ENCODE measurements around the gene MIXL1.
"Not testable (repeated sequence)": the region's sequence is repeated elsewhere in the genome, so short reads cannot be mapped to it uniquely, and the experiment has no call there.

Gene MIXL1

GRCh38 chr1:226223157-226223785 is at the start of gene MIXL1:
Gene MIXL1 (plus strand): TSS chr1:226223664. CDS start chr1:226223682, 18 bp downstream.
- DNase-seq (ENCODE audit: low spot score), result peak; percentile 36

GRCh38 chr1:226176870-226177269 is 46.6 kb upstream of the MIXL1 start:
- no peak for DNase-seq (ENCODE audit: low spot score)

GRCh38 chr1:226181996-226182714 is 41.3 kb upstream of the MIXL1 start:
- peak; percentile 26 for DNase-seq (ENCODE audit: low spot score)

GRCh38 chr1:226185141-226186036 is 38.1 kb upstream of the MIXL1 start:
- peak; percentile 34 for DNase-seq (ENCODE audit: low spot score)

- peak; percentile 92 for DNase-seq (ENCODE audit: low spot score)
These were observed 37.1 kb upstream of the MIXL1 start, which contains the start of gene ACBD3 for GRCh38 chr1:226186124-226187018. Gene ACBD3 (minus strand): TSS chr1:226186741. CDS start chr1:226186675, 66 bp downstream.

- DNase-seq (ENCODE audit: low spot score), result no peak
These were observed 36.5 kb upstream of the MIXL1 start for GRCh38 chr1:226187019-226187322.

GRCh38 chr1:226187380-226187779 is 36.1 kb upstream of the MIXL1 start:
- DNase-seq (ENCODE audit: low spot score), result no peak

- no peak for DNase-seq (ENCODE audit: low spot score)
These were observed 28.3 kb upstream of the MIXL1 start for GRCh38 chr1:226195144-226195543.

GRCh38 chr1:226199971-226200370 is 23.5 kb upstream of the MIXL1 start:
- DNase-seq (ENCODE audit: low spot score), result no peak

GRCh38 chr1:226201029-226201593 is 22.4 kb upstream of the MIXL1 start:
- DNase-seq (ENCODE audit: low spot score), result no peak

GRCh38 chr1:226202246-226202645 is 21.2 kb upstream of the MIXL1 start:
- no peak for DNase-seq (ENCODE audit: low spot score)

GRCh38 chr1:226202666-226203065 is 20.8 kb upstream of the MIXL1 start:
- DNase-seq (ENCODE audit: low spot score), result not testable (repeated sequence)

GRCh38 chr1:226203240-226203639 is 20.2 kb upstream of the MIXL1 start:
- DNase-seq (ENCODE audit: low spot score), result no peak

- DNase-seq (ENCODE audit: low spot score), result no peak
These were observed 19.8 kb upstream of the MIXL1 start for GRCh38 chr1:226203655-226204054.

GRCh38 chr1:226204198-226204597 is 19.3 kb upstream of the MIXL1 start:
- DNase-seq (ENCODE audit: low spot score), result no peak

- DNase-seq (ENCODE audit: low spot score), result no peak
These were observed 16.4 kb upstream of the MIXL1 start for GRCh38 chr1:226207048-226207447.

- no peak for DNase-seq (ENCODE audit: low spot score)
These were observed 14.0 kb upstream of the MIXL1 start for GRCh38 chr1:226209307-226210059.

GRCh38 chr1:226210571-226211176 is 12.8 kb upstream of the MIXL1 start:
- DNase-seq (ENCODE audit: low spot score), result no peak

GRCh38 chr1:226211181-226211821 is 12.2 kb upstream of the MIXL1 start:
- no peak for DNase-seq (ENCODE audit: low spot score)

- DNase-seq (ENCODE audit: low spot score), result no peak
These were observed 10.9 kb upstream of the MIXL1 start for GRCh38 chr1:226212545-226212944.
